ENCODE data around the gene OCIAD1.
"Not testable (repeated sequence)": the region's sequence is repeated elsewhere in the genome, so short reads cannot be mapped to it uniquely, and the experiment has no call there.

- TF ChIP-seq, protein P1, sequence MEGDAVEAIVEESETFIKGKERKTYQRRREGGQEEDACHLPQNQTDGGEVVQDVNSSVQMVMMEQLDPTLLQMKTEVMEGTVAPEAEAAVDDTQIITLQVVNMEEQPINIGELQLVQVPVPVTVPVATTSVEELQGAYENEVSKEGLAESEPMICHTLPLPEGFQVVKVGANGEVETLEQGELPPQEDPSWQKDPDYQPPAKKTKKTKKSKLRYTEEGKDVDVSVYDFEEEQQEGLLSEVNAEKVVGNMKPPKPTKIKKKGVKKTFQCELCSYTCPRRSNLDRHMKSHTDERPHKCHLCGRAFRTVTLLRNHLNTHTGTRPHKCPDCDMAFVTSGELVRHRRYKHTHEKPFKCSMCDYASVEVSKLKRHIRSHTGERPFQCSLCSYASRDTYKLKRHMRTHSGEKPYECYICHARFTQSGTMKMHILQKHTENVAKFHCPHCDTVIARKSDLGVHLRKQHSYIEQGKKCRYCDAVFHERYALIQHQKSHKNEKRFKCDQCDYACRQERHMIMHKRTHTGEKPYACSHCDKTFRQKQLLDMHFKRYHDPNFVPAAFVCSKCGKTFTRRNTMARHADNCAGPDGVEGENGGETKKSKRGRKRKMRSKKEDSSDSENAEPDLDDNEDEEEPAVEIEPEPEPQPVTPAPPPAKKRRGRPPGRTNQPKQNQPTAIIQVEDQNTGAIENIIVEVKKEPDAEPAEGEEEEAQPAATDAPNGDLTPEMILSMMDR (IDR thresholded peaks at IDR 0.05): not testable (repeated sequence)
- not testable (repeated sequence) for TF ChIP-seq POLR2A, POLR2AphosphoS5 (IDR thresholded peaks at IDR 0.05)
Observed at GRCh38 chr4:48889750-48890149, 58.9 kb downstream of the OCIAD1 start.
